Breast epithelium (tissue), 3 donors: Measurements from ENCODE around the gene IFNW1.

Experiments
- CTCF ChIP-seq, 3 donors: fragments of 450-650 bp; IDR thresholded peaks; one replicate each; pipeline ENCODE4 v1.5.1; 2016 to 2017; ENCODE audit warnings: antibody characterized with exemption in 3 of 3, mild to moderate bottlenecking in 3 of 3, moderate library complexity in 3 of 3
- POLR2AphosphoS5 ChIP-seq, 3 donors: sonication (generic); formaldehyde crosslinking; IDR thresholded peaks; one replicate each; pipeline ENCODE4 v1.6.1; 2017; ENCODE audit warnings: antibody characterized with exemption in 3 of 3

- TF ChIP-seq POLR2AphosphoS5 (IDR thresholded peaks at IDR 0.05) (no peak), CTCF (IDR thresholded peaks at IDR 0.05) (no peak)
Observed at GRCh38 chr9:21102305-21102704, 39.3 kb downstream of the IFNW1 start.
